ENCODE measurements around the gene CLN5.

Gene CLN5

DNA sequence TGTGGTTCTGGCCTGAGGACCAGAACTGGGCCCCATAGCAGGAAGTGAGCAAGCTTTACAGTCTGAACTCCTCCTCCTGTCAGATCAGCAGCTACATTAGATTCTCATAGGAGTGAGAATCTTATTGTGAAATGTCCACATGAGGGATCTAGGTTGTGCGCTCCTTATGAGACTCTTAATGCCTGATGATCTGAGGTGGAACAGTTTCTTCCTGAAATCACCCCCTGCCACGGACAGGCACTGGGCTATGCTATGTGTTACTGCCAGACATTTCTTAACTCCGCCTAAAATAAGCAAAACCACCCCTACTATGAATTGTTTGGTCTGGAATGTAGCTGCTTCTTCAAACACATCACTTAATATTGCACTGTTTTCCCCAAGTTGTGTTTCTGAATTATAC is 30.5 kb downstream of the CLN5 start:
- DNase-seq = peak; percentile 29

DNA sequence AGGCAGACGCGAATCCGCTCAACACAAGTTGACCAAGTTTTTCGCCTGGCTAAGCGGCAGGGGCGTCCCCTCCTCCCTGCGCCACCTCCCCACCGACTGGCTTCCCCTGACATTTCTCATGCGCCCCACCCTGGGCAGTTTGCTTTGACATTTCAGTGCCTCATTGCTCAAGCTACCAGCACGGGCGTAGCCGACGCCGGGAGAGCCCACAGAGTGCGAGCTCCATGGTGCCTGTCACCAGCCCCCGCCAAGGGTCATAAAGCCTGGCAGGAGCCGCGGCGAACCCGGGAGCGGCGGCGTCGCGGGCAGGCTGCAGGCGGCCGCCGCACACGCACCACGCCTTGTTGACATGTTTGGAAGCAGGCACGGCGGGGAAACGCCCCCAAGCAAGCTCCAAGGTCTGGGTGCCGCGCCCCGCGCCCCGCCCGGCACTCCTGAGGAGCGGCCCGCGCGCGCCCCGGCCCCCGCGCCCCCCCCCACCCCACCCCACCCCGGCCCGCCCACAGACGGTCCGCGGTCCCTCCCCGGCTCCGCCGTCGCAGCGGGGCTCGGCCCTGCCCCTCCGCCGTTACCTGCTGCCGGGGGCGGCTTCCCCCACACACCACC is 34.5 kb downstream of the CLN5 start:
- peak; percentile 44 for DNase-seq

DNA sequence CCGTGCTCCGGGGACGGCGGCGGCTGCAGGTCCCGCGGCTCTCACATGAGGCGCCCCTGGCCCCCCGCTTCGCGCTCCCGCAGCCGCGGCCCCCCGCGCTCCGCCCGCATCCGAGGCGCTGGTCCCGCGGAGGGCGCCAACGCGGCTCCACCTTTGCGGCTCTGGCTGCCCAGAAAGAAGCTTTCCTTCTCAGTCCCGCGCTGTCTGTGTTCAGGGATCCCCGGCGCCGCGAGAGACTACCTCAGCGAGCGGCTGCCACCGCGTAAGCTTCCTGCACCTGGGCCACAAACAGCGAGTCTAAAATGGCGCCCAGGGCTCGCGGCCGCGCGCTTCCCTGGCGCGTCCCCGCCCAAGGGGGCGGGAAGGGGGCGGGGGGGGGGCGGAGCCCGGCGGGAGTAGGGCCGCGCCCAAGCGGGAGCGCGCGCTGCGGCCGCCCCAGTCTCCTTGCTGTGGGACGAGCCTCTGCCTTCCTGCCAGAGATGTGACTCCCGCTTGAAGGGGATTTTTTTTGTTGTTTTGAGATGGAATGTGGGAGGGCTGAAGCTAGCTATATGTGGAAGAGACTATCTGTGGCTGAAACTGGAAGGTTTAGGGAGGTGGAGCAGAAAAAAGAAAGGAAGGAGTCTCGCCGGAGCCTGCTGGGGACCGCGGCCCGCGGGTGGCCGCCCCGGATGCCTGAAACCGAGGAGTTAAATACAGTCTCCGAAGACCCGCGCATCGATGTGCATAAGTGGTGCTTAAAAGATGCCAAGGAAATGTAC is 35.2 kb downstream of the CLN5 start, which contains the start of gene FBXL3:
FBXL3 (minus strand) TSS at position 299 of the 761 bp plus-strand sequence. CDS start 5,299 bp downstream, outside the sequence.
- peak; percentile 92 for DNase-seq

- no peak for DNase-seq
These were observed 36.3 kb downstream of the CLN5 start for GRCh38 chr13:77028202-77028601.

DNA sequence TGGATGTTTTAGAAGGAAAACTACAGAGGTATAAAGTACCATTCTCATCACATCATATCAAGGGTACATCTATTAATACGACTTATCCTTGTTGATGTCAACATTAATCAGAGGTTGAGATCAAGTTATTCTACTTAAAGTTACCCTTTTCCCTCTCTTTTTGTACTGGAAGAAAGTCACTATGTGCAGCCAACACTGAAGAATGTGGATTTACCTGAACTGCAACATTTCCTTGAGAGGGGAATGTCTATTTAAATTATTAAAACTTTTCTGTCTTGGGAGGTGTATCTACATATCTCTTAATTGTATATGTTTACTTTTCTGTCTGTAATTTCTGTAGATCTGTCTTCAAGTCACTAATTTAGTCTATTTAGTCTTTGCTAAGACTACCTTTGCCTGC is 37.6 kb downstream of the CLN5 start:
- no peak for DNase-seq

- DNase-seq = no peak
These were observed 39.9 kb downstream of the CLN5 start for GRCh38 chr13:77031656-77032243.

- no peak for DNase-seq
These were observed 41.9 kb downstream of the CLN5 start for GRCh38 chr13:77033717-77034302.

- no peak for DNase-seq
These were observed 43.0 kb downstream of the CLN5 start for GRCh38 chr13:77034881-77035280.

DNA sequence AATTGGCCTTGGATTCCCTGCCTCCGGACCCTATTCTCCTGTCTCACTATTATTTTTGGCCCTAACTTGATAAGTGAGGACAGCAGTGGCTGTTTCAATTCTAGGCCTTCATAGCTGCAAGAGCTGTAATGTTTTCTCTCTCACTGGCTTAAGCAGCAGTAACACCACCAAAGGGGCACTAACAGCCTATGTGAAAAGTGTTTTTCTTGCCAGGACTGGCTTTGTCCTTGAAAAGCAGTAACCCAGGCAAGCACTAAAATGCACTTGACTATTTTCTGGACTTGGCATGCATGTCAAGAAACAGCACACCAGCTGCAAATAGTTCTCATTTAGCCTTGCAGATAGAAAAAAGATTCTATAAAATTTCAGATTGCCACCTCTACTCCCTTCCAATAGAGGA is 44.4 kb downstream of the CLN5 start:
- no peak for DNase-seq

DNA sequence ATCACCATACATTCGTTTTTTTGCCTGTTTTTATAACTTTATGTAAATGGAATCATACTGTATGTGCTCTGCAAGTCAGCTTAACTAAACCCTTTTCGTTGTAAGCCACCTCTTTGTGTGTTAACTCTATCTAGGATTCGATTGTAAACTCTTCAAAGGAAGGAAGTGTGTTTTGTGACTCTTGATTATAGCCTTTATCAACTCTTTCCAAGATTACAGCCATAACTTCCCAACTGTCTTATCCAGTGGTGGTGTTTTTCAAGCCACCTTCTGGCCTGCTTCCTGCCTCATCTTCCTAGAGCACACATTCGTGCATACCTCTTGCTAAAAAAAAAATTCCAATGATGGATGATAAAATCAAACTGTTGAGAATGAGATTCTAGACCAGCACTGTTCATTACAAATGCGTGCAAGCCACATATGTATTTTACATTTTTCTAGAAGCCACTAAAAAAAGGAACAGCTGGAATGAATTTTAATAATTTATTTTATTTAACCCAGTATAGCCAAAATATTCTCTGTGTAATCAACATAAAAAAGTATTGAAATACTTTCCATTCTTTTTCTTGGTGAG is 47.1 kb downstream of the CLN5 start:
- DNase-seq = no peak

- DNase-seq = no peak
These were observed 48.2 kb downstream of the CLN5 start for GRCh38 chr13:77040076-77040475.

GRCh38 chr13:77040835-77041234 is 49.0 kb downstream of the CLN5 start:
- DNase-seq = no peak

- no peak for DNase-seq
These were observed 50.8 kb downstream of the CLN5 start for GRCh38 chr13:77042566-77043177.

- DNase-seq = no peak
These were observed 55.9 kb downstream of the CLN5 start for GRCh38 chr13:77047649-77048343.

GRCh38 chr13:77048681-77049080 is 56.8 kb downstream of the CLN5 start:
- DNase-seq = no peak

- DNase-seq = no peak
These were observed 61.3 kb downstream of the CLN5 start for GRCh38 chr13:77053192-77053591.
